HG03045 (cell line): ENCODE measurements around the gene HYAL3.
"Not testable (repeated sequence)": the region's sequence is repeated elsewhere in the genome, so short reads cannot be mapped to it uniquely, and the experiment has no call there.

Experiments
- ATAC-seq: cut with Tn5 transposase; IDR thresholded peaks from one replicate; pipeline ENCODE4 v1.9.1; 2021; ENCODE audit warnings: mild to moderate bottlenecking, moderate library complexity; ENCODE audit not compliant: unreplicated experiment

The HYAL3 gene

GRCh38 chr3:50316657-50317242 is 17.5 kb upstream of the HYAL3 start:
- no peak for ATAC-seq

- ATAC-seq, result no peak
Measured at GRCh38 chr3:50314816-50315215, 15.6 kb upstream of the HYAL3 start.

DNA sequence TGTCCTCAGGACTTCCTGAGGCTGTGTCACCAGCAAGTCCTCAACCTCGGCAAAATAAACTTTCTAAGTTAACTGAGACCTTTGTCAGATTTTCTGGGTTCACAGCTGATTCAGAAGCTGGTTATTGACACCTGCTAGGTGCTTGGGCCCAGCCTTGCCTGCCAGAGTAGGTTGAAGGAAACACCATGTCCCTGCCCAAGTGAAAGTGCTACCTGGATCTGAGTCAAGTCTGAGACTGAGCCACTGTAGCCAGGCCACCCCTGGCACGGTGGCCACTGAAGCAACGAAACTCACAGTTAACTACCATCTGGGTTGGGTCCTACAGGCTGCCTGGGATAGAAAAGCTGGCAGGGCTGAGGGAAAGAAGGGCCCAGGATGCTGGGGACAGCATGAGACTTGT is 15.1 kb upstream of the HYAL3 start:
- ATAC-seq, result no peak

DNA sequence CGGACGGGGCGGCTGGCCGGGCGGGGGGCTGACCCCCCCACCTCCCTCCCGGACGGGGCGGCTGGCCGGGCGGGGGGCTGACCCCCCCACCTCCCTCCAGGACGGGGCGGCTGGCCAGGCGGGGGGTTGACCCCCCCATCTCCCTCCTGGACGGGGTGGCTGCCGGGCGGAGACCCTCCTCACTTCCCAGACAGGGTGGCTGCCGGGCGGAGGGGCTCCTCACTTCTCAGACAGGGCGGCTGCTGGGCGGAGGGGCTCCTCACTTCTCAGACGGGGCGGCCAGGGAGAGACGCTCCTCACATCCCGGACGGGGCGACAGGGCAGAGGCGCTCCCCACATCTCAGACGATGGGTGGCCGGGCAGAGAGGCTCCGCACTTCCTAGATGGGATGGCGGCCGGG is 12.8 kb upstream of the HYAL3 start:
- not testable (repeated sequence) for ATAC-seq

GRCh38 chr3:50304601-50305000 is 5.4 kb upstream of the HYAL3 start:
- no peak for ATAC-seq

GRCh38 chr3:50303013-50303815 is 4.0 kb upstream of the HYAL3 start, which contains the start of gene HYAL1:
HYAL1 (minus strand) TSS chr3:50303574; CDS start chr3:50302956, 618 bp downstream.
- ATAC-seq, result no peak

DNA sequence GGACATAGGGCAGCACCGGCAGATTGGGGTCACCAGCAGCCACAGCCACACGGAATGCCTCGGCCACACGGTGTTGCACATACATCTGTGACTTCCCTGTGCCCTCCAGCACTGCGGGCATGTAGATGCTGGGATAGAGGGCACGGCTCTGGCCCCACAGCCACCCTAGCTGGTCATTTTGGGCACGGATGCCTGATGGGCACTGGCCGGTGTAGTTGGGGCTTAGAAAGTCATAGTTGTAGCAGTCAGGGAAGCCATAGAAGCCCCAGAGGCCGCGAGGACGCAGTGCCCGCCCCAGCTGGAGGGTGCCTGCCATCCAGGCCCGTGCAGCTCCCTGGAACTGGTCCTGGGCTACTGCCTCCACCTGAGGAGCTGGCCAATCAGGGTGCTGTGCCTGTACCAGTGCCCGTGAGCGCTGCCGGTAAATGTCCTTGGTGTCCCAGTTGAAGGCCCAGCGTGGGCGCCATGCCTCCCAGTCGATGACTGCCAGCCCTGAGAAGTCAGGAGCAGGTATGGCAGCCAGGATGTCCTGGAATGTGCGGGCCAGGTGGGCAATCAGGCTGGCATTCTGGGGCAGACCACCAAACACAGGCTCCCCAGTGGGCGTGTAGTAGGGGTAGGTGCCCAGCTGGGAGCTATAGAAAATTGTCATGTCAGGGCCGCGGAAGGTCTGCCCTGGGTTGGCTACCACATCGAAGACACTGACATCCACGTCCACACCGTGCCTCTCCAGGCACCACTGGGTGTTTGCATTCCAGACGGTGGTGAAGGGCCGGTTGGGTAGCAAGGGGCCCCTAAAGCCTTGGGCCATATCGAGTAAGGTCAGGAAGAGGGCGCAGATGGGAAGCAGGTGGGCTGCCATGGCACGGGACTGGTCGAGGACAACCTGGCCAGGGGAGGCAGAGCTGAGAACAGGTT is 3.1 kb upstream of the HYAL3 start:
- no peak for ATAC-seq

GRCh38 chr3:50300681-50301254 is 1.6 kb upstream of the HYAL3 start:
- ATAC-seq, result no peak

- ATAC-seq, result no peak
Measured at GRCh38 chr3:50299929-50300680, 900 bp upstream of the HYAL3 start.

DNA sequence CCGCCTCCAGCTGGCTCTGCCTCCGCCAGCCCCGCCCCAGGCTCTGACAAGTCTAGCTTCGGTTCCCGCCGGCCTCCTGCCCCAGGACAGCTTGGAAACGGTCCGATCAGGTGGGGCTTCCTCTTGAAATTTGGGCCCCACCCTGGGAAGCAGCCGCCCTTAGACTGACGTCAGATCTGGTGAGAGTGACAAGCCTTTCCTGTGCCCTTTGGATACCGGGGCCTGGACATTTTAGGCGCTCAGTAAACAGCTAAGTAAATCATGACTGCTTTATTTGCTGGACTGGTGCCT is 378 bp upstream of the HYAL3 start:
- ATAC-seq, result no peak

DNA sequence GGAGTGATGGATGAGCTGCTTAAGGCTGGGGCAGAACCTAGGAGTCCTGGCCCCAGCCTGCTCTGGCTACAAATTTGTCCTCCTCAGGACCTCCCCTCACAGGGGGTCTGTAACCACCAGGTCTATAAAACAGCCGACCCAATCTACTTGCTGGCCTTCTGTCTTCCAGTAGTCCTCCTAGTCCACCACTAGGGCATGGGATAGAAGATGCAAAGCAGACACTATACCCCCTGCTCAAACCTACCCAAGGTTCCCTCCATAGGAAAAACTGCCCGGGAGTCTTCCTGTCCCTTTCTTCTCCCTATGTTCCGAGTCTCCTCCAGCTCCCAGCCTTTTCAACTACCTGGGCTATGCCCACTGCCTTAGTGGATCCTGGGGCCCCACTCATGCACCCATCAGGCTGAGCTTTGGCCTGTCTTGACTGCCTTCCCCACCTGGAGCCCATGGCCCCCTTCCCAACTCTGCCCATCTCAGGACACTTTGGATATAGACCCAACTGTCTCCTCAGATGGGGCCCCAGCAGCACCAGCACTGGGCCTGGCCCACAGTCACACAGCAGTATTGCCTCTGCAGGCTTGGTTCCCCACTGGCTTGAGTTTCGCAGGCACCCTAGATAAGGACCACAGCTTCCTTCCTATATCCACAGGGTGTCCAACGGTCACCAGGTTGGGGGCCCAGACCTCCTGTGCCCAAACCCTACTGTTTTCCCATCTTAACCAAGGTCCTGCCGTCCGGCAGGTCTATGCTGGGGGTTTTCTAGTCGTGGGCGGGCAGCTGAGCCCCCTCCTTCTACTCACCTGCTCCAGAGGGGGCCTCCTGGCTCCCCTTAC is 1.1 kb downstream of the HYAL3 start:
- ATAC-seq, result no peak

DNA sequence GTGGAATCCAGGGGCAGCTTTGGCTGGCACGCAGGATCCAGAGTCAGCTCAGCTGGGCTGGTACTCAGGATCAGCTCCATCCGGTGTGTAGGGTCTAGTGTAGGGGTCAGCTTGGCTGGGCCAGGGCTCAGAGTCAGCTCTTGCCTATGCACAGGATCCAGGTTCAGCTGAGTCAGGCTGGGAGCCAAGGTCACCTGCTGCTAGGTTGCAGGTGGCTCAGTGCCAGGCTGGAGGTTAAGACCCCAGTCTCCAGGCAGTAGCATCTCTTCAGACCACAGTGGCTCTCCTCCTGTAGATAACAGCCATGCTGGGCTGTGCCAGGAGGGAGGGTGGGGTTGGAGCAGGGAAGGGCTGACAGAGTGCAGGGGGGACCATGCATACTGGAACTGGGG is 1.8 kb downstream of the HYAL3 start:
- no peak for ATAC-seq

DNA sequence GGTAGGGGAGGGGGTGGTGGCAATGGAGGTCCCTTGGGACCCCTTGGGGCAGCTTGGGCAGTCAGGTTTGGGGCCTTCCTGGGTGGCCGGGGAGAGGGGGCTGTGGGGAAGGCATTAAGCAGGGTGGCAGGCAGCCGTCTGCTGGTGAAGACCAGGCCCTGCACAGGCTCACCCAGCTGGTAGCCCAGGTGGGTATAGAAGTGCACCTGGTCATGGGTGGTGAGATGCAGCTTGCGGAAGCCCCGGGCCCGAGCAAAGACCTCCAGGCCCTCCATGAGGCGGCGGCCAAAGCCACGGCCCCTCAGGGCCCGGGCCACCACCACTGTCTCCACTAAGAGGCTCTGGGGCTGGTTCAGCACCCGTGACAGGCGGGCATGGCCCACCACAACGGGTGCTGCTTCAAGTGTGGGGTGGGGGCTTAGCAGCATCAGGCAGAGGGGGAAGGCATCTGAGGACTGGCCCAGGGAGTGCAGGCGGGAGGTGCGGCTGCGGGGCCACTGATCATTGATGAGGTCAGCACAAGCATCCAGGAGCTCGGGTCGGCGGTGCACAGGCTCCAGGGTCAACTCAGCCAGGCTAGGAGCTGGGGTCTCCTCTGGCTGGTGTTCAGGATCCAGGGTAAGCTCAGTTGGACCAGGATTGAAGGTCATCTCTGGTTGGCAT is 2.4 kb downstream of the HYAL3 start:
- no peak for ATAC-seq

DNA sequence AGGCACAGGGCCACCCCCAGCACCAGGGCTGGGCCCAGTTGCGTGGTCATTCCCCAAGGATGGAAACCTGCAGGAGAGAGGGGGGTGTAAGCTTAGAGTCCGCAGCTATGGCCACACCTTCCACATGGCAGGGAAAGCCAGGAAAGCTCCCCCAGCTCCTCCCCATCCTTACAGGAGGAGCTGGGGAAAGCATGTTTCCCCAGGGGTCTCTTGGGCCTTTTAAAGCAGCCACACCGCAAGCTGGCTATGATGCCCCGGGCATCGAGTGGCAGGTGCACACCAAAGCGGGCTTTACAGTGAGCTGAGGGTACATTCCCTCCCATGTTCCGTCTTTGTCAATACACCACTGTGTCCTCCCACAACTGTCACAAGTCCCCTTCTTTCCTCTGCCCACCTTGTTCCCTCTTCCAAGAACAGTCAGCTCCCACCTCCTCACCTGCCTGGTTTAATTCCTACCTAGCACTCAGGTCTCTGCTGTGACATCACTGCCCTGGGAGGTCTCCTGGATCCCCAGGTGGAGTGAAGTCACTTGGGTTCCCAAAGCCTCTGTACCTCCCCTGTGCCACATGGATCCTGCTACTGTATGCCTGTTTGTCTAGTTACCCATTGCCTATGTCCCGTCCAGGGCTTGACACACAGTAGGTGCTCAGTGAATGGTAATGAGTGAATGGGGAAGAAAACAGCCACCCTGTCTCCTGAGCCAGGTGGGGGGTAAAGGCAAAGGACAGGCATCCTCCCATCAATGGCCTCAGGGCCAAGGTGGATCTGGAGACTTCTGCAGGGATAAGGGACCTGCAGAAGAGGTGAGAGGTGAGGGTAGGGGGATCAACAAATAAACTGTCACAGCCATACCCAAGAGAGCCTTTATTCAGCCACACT is 3.4 kb downstream of the HYAL3 start:
- ATAC-seq, result no peak

DNA sequence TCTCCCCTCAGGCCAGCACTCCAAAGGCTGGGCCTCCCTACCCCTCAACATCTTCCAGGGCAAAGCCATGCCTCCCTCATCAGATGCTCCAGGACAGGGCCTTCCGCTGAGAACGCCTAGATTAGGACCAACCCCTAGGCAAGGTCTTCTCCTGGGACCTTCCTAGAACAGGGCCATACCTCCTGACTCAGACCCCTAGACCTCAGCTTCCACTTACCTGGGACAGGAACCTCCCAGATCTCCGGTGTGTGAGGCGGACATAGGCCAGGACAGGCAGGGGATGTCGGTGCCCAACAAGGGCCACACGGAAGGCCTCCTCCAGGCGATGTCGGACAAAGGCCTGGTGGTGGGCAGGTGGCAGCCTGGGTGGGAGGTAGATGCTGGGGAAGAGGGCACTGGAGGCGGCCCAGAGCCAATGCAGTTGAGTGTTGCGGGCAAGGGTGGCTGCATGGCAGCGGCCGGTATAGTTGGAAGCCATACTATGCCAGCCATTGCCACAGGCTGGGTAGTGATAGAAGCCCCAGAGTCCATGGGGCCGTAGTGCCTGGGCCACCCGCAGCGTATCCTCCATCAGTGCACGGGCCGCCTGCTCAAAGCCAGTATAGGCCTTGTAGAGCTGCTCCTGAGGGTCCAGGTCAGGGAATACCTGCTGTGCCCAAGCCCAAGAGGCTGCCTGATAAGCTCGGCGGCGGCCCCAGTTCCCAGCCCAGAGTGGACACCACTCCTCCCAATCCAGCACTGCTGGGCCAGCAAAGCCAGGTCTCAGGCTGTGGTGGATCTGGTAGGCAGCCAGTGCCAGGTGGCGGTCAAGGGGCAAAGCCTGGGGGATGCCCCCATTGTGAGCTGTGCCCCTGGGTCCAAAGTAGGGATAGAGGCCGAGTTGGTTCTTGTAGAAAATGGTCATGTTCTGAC is 4.5 kb downstream of the HYAL3 start:
- no peak for ATAC-seq

DNA sequence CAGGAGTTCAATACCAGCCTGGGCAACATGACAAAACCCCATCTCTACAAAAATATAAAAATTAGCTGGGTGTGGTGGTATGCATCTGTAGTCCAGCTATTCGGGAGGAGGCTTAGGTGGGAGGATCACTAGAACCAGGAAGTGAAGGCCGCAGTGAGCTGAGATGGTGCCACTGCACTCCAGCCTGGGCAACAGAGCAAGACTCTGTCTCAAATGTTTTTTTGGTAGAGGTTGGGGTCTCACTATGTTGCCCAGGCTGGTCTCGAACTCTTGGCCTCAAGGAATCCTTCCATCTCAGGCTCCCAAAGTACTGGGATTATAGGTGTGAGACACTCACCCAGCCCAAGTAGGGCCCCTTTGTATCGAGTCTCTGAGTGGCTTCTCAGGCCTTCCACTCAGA is 5.1 kb downstream of the HYAL3 start:
- ATAC-seq, result no peak

DNA sequence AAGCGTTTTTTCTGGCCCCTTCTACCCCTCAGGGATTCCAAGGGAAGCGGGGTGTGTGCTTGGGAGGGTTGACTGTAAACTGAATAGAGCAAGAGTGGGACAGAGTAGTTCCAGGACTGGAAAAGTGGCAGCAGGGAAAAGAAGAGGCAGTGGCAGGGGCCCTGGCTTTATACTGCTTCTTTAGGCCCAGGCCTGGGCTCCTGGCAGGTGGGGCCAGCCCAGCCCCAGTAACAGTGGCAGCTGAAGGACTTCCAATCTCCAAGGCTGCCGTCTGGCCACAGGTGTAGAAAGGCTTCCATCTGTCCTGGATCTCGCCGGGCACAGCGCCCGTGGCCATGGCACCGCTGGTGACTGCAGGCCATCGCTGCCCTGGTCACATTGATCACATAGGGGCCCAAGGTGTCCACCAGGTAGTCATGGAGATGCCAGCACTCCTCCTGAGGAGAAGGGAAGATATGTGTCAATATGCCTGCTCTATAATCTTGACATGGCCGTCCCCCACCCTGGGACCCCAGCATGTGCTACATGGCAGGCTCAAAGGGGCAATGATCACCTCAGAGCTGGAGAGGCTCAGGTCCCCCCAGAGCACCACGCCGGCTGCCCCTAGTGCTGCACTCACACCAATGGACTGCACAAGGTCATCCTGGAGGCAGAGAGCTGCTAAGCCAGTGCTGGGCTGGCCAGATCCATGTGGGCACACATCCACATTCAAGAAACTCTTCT is 6.0 kb downstream of the HYAL3 start:
- no peak for ATAC-seq
